Naive thymus-derived CD4-positive, alpha-beta T cell (primary cell): ENCODE results near the gene NINL. TPM values are rescaled to one million over a fixed set of nuclear protein-coding genes. Genes with fewer than 3 reads are reported as not detected.

ENCODE experiments used
- ATAC-seq: fragments of 150-1000 bp; cut with Tn5 transposase; 2 replicates; pipeline ENCODE4 v1.10.0; 2021; ENCODE audit warnings: mild to moderate bottlenecking, moderate library complexity
- CTCF ChIA-PET: fragments of 350-600 bp; sonication (Branson Sonifier 250); formaldehyde crosslinking; loops from one replicate; lab custom pipeline; 2021; ENCODE audit warnings: antibody characterized with exemption; lab: Charles Lee
- POLR2A ChIA-PET: fragments of 350-600 bp; sonication (Branson Sonifier 250); formaldehyde crosslinking; loops from one replicate; lab custom pipeline; 2021; ENCODE audit warnings: antibody characterized with exemption, inconsistent platforms; lab: Charles Lee
- DNase-seq, 9 donors: peaks; one replicate each; pipeline versions ENCODE4 v3.0.0 to v3.0.0-alpha.2; 2020 to 2022; ENCODE audit warnings: mixed read lengths in 1 of 9
- H3K27ac ChIP-seq: one replicate; pipeline ENCODE4 v1.7.0; 2013; ENCODE audit warnings: mild to moderate bottlenecking, low read depth, low read length, moderate library complexity
- H3K27me3 ChIP-seq, 2 donors: one replicate each; pipeline ENCODE4 v1.7.0; 2013; ENCODE audit warnings: low read length in 2 of 2, mild to moderate bottlenecking in 2 of 2, moderate library complexity in 2 of 2; ENCODE audit not compliant: control insufficient read depth in 2 of 2, insufficient read depth in 2 of 2
- H3K36me3 ChIP-seq, 3 experiments: 1 replicate in 2 of 3; 2 replicates in 1 of 3; pipeline ENCODE4 v1.7.0; 2013; ENCODE audit warnings: low read length in 3 of 3, mild to moderate bottlenecking in 3 of 3, moderate library complexity in 1 of 3; ENCODE audit not compliant: insufficient read depth in 3 of 3, control insufficient read depth in 2 of 3
- H3K4me1 ChIP-seq, 2 donors: one replicate each; pipeline ENCODE4 v1.7.0; 2013; ENCODE audit warnings: low read length in 2 of 2, mild to moderate bottlenecking in 2 of 2, moderate library complexity in 1 of 2; ENCODE audit not compliant: control insufficient read depth in 2 of 2, insufficient read depth in 2 of 2
- H3K4me3 ChIP-seq: 2 replicates; pipeline ENCODE4 v1.7.0; 2013; ENCODE audit warnings: mild to moderate bottlenecking, low read length
- H3K9me3 ChIP-seq, 3 experiments: 1 replicate in 2 of 3; 2 replicates in 1 of 3; pipeline ENCODE4 v1.7.0; 2013; ENCODE audit warnings: low read length in 3 of 3; ENCODE audit not compliant: control insufficient read depth in 2 of 3
- H3K27ac Mint-ChIP-seq, 9 donors: one replicate each; pipeline ENCODE4 v1.8.0; 2020 to 2022; ENCODE audit warnings: mixed read lengths in 9 of 9, mild to moderate bottlenecking in 8 of 9, moderate library complexity in 5 of 9, inconsistent platforms in 2 of 9
- H3K27me3 Mint-ChIP-seq, 5 donors: one replicate each; pipeline ENCODE4 v1.8.0; 2021 to 2022; ENCODE audit warnings: mixed read lengths in 5 of 5, mild to moderate bottlenecking in 1 of 5
- H3K36me3 Mint-ChIP-seq, 5 donors: one replicate each; pipeline ENCODE4 v1.8.0; 2020 to 2022; ENCODE audit warnings: mixed read lengths in 5 of 5, mild to moderate bottlenecking in 3 of 5, inconsistent platforms in 1 of 5
- H3K4me1 Mint-ChIP-seq, 7 donors: one replicate each; pipeline ENCODE4 v1.8.0; 2020 to 2022; ENCODE audit warnings: mixed read lengths in 7 of 7, mild to moderate bottlenecking in 3 of 7, inconsistent platforms in 1 of 7
- H3K4me3 Mint-ChIP-seq, 10 donors: one replicate each; pipeline ENCODE4 v1.8.0; 2020 to 2022; ENCODE audit warnings: mild to moderate bottlenecking in 10 of 10, mixed read lengths in 10 of 10, moderate library complexity in 6 of 10, inconsistent platforms in 2 of 10
- H3K9me3 Mint-ChIP-seq, 11 donors: one replicate each; pipeline ENCODE4 v1.8.0; 2020 to 2022; ENCODE audit warnings: mixed read lengths in 11 of 11, mild to moderate bottlenecking in 4 of 11, inconsistent platforms in 1 of 11, moderate library complexity in 1 of 11
- intact Hi-C, 2 donors: fragments of 100-400 bp; cut with micrococcal nuclease; formaldehyde crosslinking; loops; one replicate each; pipeline ENCODE4 v1.15.1; 2023
- polyA plus RNA-seq, 2 donors: library from polyadenylated mRNA; unstranded; fragments of 300-500 nt; fragmentation: Illumina TruSeq; gene quantifications; one replicate each; pipeline ENCODE4 v1.2.3, GENCODE V29; 2021
- total RNA-seq, 6 experiments: library from RNA in 5 of 6; stranded (reverse) in 5 of 6; gene quantifications; 1 replicate in 5 of 6; 2 replicates in 1 of 6; pipeline ENCODE4 v1.2.3 and lab custom pipeline; 2021 to 2026

The NINL gene
- total and polyA plus RNA-seq, 7 experiments from 2014 or later: 0.31 to 4.2 (median 2.4) TPM

GRCh38 chr20:25510721-25511120 lies 74.6 kb downstream of the NINL start:
- Histone ChIP-seq H3K4me1 (no peaks in the 10 kb centered on the region), H3K4me3 (no peak overlapping the region), H3K27me3 (no peaks in the 10 kb centered on the region), H3K9me3 (peaks cover 0 to 24% (median 5%) of the 10 kb centered on the region in 3 experiments), H3K36me3 (no peaks in the 10 kb centered on the region), H3K27ac (no peak overlapping the region)
- ATAC-seq (no peak), DNase-seq (no peak)
- Mint-ChIP-seq H3K27ac (no peak overlapping the region), H3K36me3 (peaks cover 18 to 61% (median 35%) of the 10 kb centered on the region in 5 donors), H3K9me3 (peaks cover 15 to 46% (median 27%) of the 10 kb centered on the region in 11 donors), H3K4me1 (no peaks in the 10 kb centered on the region), H3K27me3 (no peaks in the 10 kb centered on the region), H3K4me3 (no peak overlapping the region)
- CTCF ChIA-PET: no interaction called here
- POLR2A ChIA-PET: no interaction called here
- intact Hi-C loops: no loop called here

- Mint-ChIP-seq H3K9me3 (peaks cover 12 to 41% (median 23%) of the 10 kb centered on the region in 11 donors), H3K27me3 (no peaks in the 10 kb centered on the region), H3K27ac (no peak overlapping the region), H3K36me3 (peaks cover 15 to 60% (median 31%) of the 10 kb centered on the region in 5 donors), H3K4me1 (no peaks in the 10 kb centered on the region), H3K4me3 (no peak overlapping the region)
- Histone ChIP-seq H3K27me3 (no peaks in the 10 kb centered on the region), H3K4me1 (no peaks in the 10 kb centered on the region), H3K36me3 (no peaks in the 10 kb centered on the region), H3K9me3 (peaks cover 0 to 20% (median 5%) of the 10 kb centered on the region in 3 experiments), H3K27ac (no peak overlapping the region), H3K4me3 (no peak overlapping the region)
- ChIA-PET POLR2A (no interaction called here), CTCF (no interaction called here)
- intact Hi-C loops: no loop called here
- no peak for ATAC-seq
- DNase-seq: no peak
Observed at GRCh38 chr20:25510202-25510601, 75.1 kb downstream of the NINL start.

GRCh38 chr20:25509084-25509483 lies 76.2 kb downstream of the NINL start:
- ChIA-PET CTCF (no interaction called here), POLR2A (no interaction called here)
- Histone ChIP-seq H3K36me3 (no peaks in the 10 kb centered on the region), H3K4me1 (no peaks in the 10 kb centered on the region), H3K27ac (no peak overlapping the region), H3K9me3 (peaks cover 0 to 9% (median 0%) of the 10 kb centered on the region in 3 experiments), H3K4me3 (no peak overlapping the region), H3K27me3 (no peaks in the 10 kb centered on the region)
- Mint-ChIP-seq H3K4me3 (no peak overlapping the region), H3K36me3 (peaks cover 8 to 53% (median 29%) of the 10 kb centered on the region in 5 donors), H3K9me3 (peaks cover 9 to 30% (median 13%) of the 10 kb centered on the region in 11 donors), H3K27ac (no peak overlapping the region), H3K27me3 (no peaks in the 10 kb centered on the region), H3K4me1 (no peaks in the 10 kb centered on the region)
- DNase-seq: no peak
- intact Hi-C loops: no loop called here
- ATAC-seq: no peak

- Histone ChIP-seq H3K4me1 (no peaks in the 10 kb centered on the region), H3K27ac (no peak overlapping the region), H3K4me3 (no peak overlapping the region), H3K27me3 (no peaks in the 10 kb centered on the region), H3K9me3 (peaks cover 0 to under 1% (median 0%) of the 10 kb centered on the region in 3 experiments), H3K36me3 (no peaks in the 10 kb centered on the region)
- ChIA-PET CTCF (no interaction called here), POLR2A (no interaction called here)
- Mint-ChIP-seq H3K27ac (no peak overlapping the region), H3K4me1 (no peaks in the 10 kb centered on the region), H3K27me3 (no peaks in the 10 kb centered on the region), H3K9me3 (peaks cover 4 to 21% (median 6%) of the 10 kb centered on the region in 11 donors), H3K4me3 (no peak overlapping the region), H3K36me3 (peaks cover 7 to 44% (median 23%) of the 10 kb centered on the region in 5 donors)
- ATAC-seq (no peak), DNase-seq (no peak)
- intact Hi-C loops: no loop called here
Observed at GRCh38 chr20:25508083-25508770, 77.1 kb downstream of the NINL start.

- Histone ChIP-seq H3K27me3 (no peaks in the 10 kb centered on the region), H3K4me3 (no peak overlapping the region), H3K36me3 (no peaks in the 10 kb centered on the region), H3K9me3 (no peaks in the 10 kb centered on the region), H3K4me1 (no peaks in the 10 kb centered on the region), H3K27ac (no peak overlapping the region)
- no peak overlapping the region for H3K27ac Mint-ChIP-seq
- H3K27me3 Mint-ChIP-seq: no peaks in the 10 kb centered on the region
- H3K9me3 Mint-ChIP-seq: peaks cover 0 to 15% (median 2%) of the 10 kb centered on the region in 11 donors
- H3K36me3 Mint-ChIP-seq: peaks cover 2 to 38% (median 18%) of the 10 kb centered on the region in 5 donors
- intact Hi-C loops: no loop called here
- ChIA-PET CTCF (no interaction called here), POLR2A (no interaction called here)
- ATAC-seq (no peak), DNase-seq (no peak)
- H3K4me3 Mint-ChIP-seq: no peak overlapping the region
- no peaks in the 10 kb centered on the region for H3K4me1 Mint-ChIP-seq
Observed at GRCh38 chr20:25507385-25508082, 77.8 kb downstream of the NINL start.

GRCh38 chr20:25504366-25505135 lies 80.8 kb downstream of the NINL start:
- DNase-seq: no peak

More at GRCh38 chr20:25504366-25505135, 80.8 kb downstream of the NINL start:
- no peaks in the 10 kb centered on the region for H3K27me3 Mint-ChIP-seq
- H3K4me3 ChIP-seq: no peak overlapping the region
- H3K36me3 ChIP-seq: no peaks in the 10 kb centered on the region
- peaks cover 0 to 8% (median 0%) of the 10 kb centered on the region in 11 donors for H3K9me3 Mint-ChIP-seq
- no peak overlapping the region for H3K27ac Mint-ChIP-seq
- H3K27ac ChIP-seq: no peak overlapping the region
- peaks cover 0 to 18% (median 9%) of the 10 kb centered on the region in 5 donors for H3K36me3 Mint-ChIP-seq
- POLR2A ChIA-PET: no interaction called here
- CTCF ChIA-PET: no interaction called here
- no peak for ATAC-seq
- no peaks in the 10 kb centered on the region for H3K4me1 ChIP-seq
- H3K9me3 ChIP-seq: no peaks in the 10 kb centered on the region
- H3K4me1 Mint-ChIP-seq: no peaks in the 10 kb centered on the region
- H3K4me3 Mint-ChIP-seq: no peak overlapping the region
- intact Hi-C loops: no loop called here
- H3K27me3 ChIP-seq: no peaks in the 10 kb centered on the region
